GM12872 (cell line): ENCODE measurements around the gene OLA1.

Experiments
- CTCF ChIP-seq: IDR thresholded peaks from 3 replicates; pipeline ENCODE4 v1.5.1; 2011; ENCODE audit warnings: low read depth, mild to moderate bottlenecking, low read length, moderate library complexity; ENCODE audit not compliant: insufficient read depth

The OLA1 gene

GRCh38 chr2:174248187-174248997, at the start of gene OLA1:
OLA1 (minus strand) TSS chr2:174248532; CDS start chr2:174246815, 1,717 bp downstream.
- TF ChIP-seq CTCF: no peak

- TF ChIP-seq CTCF: no peak
These were observed 44.6 kb upstream of the OLA1 start for GRCh38 chr2:174292908-174293307.

GRCh38 chr2:174286172-174286571, 37.8 kb upstream of the OLA1 start:
- no peak for TF ChIP-seq CTCF

- no peak for TF ChIP-seq CTCF
These were observed 34.1 kb upstream of the OLA1 start for GRCh38 chr2:174282441-174282840.

GRCh38 chr2:174281736-174282135, 33.4 kb upstream of the OLA1 start:
- no peak for TF ChIP-seq CTCF

GRCh38 chr2:174280596-174280995, 32.3 kb upstream of the OLA1 start:
- no peak for TF ChIP-seq CTCF

GRCh38 chr2:174266288-174266687, 18.0 kb upstream of the OLA1 start:
- TF ChIP-seq CTCF: no peak
